Hepatocyte (in vitro differentiated cells): ENCODE data around the gene COPE. TPM values are rescaled to one million over a fixed set of nuclear protein-coding genes. Genes with fewer than 3 reads are reported as not detected.

Experiments used
- DNase-seq: peaks from one replicate; pipeline ENCODE4 v3.0.0-alpha.2; 2016; ENCODE audit warnings: low spot score
- H2AFZ ChIP-seq: fragments of 200-600 bp; sonication (generic); 2 replicates; pipeline ENCODE4 v1.6.0; 2016; ENCODE audit warnings: antibody characterized with exemption, mild to moderate bottlenecking
- H3K27ac ChIP-seq: fragments of 200-600 bp; sonication (generic); 2 replicates; pipeline ENCODE4 v1.5.1; 2016; ENCODE audit warnings: mild to moderate bottlenecking
- H3K27me3 ChIP-seq: fragments of 200-600 bp; sonication (generic); 2 replicates; pipeline ENCODE4 v1.6.1; 2016
- H3K36me3 ChIP-seq: fragments of 200-600 bp; sonication (generic); replicated peaks from 2 replicates; pipeline ENCODE4 v1.5.1; 2016; ENCODE audit warnings: low read depth; ENCODE audit not compliant: insufficient read depth
- H3K4me1 ChIP-seq: fragments of 200-600 bp; sonication (generic); 2 replicates; pipeline ENCODE4 v1.5.1; 2016; ENCODE audit warnings: mild to moderate bottlenecking, moderate library complexity; ENCODE audit not compliant: insufficient read depth
- H3K4me2 ChIP-seq: fragments of 200-600 bp; sonication (generic); 2 replicates; pipeline ENCODE4 v1.6.0; 2016
- H3K4me3 ChIP-seq: fragments of 200-600 bp; sonication (generic); 2 replicates; pipeline ENCODE4 v1.5.1; 2016; ENCODE audit warnings: mild to moderate bottlenecking
- H3K79me2 ChIP-seq: fragments of 200-600 bp; sonication (generic); 2 replicates; pipeline ENCODE4 v1.6.0; 2017; ENCODE audit warnings: mild to moderate bottlenecking
- H3K9me2 ChIP-seq: fragments of 200-600 bp; sonication (generic); replicated peaks from 2 replicates; pipeline ENCODE4 v1.6.0; 2017; ENCODE audit warnings: mild to moderate bottlenecking; ENCODE audit not compliant: insufficient read depth
- H3K9me3 ChIP-seq: fragments of 200-600 bp; sonication (generic); 2 replicates; pipeline ENCODE4 v1.5.1; 2016; ENCODE audit warnings: low read depth, mild to moderate bottlenecking
- H4K20me1 ChIP-seq: fragments of 200-600 bp; sonication (generic); 2 replicates; pipeline ENCODE4 v1.6.0; 2016; ENCODE audit warnings: mild to moderate bottlenecking; ENCODE audit not compliant: insufficient read depth, poor library complexity, severe bottlenecking
- CTCF ChIP-seq: fragments of 200-600 bp; sonication (generic); IDR thresholded peaks from 2 replicates; pipeline ENCODE4 v1.5.1; 2016; ENCODE audit warnings: antibody characterized with exemption, mild to moderate bottlenecking; ENCODE audit not compliant: poor library complexity
- EZH2 ChIP-seq: fragments of 200-600 bp; sonication (generic); IDR thresholded peaks from 2 replicates; pipeline ENCODE4 v1.6.1; 2016; ENCODE audit warnings: antibody characterized with exemption, mild to moderate bottlenecking, borderline replicate concordance
- EZH2phosphoT487 ChIP-seq: fragments of 200-600 bp; sonication (generic); IDR thresholded peaks from one replicate; pipeline ENCODE4 v1.6.1; 2018; ENCODE audit warnings: antibody characterized with exemption, mild to moderate bottlenecking, low read depth, moderate library complexity; ENCODE audit not compliant: unreplicated experiment, severe bottlenecking
- WGBS: methylation state at CpG from one replicate; pipeline ENCODE4 v1.1.6; 2016; ENCODE audit warnings: low lambda C conversion rate; ENCODE audit errors: missing lambda C conversion rate; 5-methylcytosine and 5-hydroxymethylcytosine counted together
- polyA plus RNA-seq: library from polyadenylated mRNA; unstranded; fragments of >200 nt; fragmentation: Nextera tagmentation; extraction: Ambion mirVana; gene quantifications from 2 replicates; pipeline ENCODE4 v1.2.1, GENCODE V29; 2016
- total RNA-seq: library from RNA; depleted of rRNA; stranded (reverse); fragments of >200 nt; gene quantifications from 2 replicates; pipeline ENCODE4 v1.2.3, GENCODE V29; 2014

COPE gene
- total and polyA plus RNA-seq, 2 experiments from 2014 or later, result 228 to 397 TPM

- peaks cover 4% of the 10 kb centered on the region for H3K27me3 ChIP-seq
- H3K9me3 ChIP-seq, result no peaks in the 10 kb centered on the region
- peaks cover 2% of the 10 kb centered on the region for H4K20me1 ChIP-seq
- WGBS, result under 1% methylated on average over 39 of the region's 72 CpGs
- no peaks in the 10 kb centered on the region for H3K36me3 ChIP-seq
- peak overlapping the region; percentile 55 for H3K4me3 ChIP-seq
- no peak overlapping the region for H3K27ac ChIP-seq
- TF ChIP-seq EZH2phosphoT487, result no peak
- peak; percentile 43 for TF ChIP-seq CTCF
- TF ChIP-seq EZH2, result no peak
- H3K4me2 ChIP-seq, result peak overlapping the region; percentile 98
- peaks cover 6% of the 10 kb centered on the region for H3K4me1 ChIP-seq
- no peaks in the 10 kb centered on the region for H3K79me2 ChIP-seq
- H2AFZ ChIP-seq, result no peak overlapping the region
- DNase-seq, result peak; percentile 50
- no peaks in the 10 kb centered on the region for H3K9me2 ChIP-seq
Measured at GRCh38 chr19:18895038-18895823, 24.0 kb downstream of the COPE start.

DNA sequence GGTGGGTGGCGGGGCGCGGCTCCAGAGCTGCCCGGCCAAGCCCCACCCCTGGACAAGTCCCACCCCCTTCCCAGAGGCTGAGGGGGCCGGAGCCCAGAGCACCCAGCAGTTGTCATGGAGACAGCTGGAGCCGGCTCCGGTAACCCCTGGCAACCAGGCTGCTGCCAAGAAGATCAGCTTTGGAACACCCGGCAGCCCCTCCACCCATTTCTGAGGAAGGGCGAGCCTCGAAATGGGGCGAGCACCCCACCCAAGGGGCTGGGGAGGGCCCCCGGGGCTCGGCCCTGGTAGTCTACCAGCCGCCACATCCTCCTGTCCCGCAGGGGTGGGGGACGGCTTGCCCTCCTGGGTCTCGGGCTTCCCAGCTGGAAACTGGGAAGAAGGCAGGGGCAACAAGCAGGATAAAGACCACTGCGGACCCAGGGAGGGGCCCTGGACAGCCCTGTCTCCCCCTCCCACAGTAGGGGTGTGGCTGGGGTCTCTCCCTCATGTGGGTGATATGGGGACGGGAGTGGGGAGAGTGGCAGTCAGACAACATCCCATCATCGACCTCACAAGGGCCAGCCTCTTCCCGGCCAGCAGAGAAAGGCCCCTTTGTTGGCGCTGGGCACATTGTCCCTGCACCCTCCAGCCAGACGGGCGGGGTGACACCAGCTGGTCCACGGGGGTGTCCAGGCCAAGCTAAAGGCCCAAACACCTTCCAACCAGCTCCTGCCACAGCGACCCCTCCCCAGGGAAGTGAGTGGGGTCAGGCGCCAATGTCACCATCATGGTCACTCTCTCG is 24.7 kb downstream of the COPE start:
- H2AFZ ChIP-seq, result no peak overlapping the region

DNA sequence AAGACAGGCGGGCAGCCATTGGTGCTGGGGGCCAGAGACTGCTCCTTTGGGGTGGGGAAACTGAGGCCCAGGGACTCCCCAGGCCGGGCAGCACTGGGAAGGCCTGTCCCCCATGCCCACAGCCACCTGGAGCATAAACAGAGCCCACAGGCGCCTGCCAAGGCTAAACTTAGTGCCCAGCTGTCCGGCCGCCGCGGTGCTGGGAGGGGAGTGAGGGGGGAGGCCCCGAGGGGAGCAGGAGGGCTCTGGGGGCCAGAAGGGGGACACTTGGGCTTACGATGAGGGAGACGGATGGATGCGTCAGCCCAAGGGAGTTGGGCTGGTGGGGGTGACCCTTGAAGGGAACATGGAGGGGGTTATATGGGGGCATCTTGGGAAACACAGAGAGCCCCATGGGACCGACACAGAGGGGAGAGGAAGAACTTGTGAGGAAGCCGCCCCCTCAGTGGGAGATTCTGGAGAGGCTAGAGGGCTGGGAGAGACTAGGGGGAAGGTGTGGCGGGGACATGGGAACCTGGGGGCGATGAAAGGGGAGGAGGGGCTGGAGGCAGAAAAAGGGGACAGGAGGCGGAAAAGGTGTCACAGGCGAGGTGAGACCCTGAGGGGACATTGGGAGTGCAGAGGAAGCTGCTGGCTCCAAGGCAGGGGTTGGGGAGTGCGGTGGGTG is 25.5 kb downstream of the COPE start:
- no peak for TF ChIP-seq EZH2phosphoT487
- no peak for TF ChIP-seq CTCF
- TF ChIP-seq EZH2, result no peak
- H3K4me3 ChIP-seq, result no peak overlapping the region
- H2AFZ ChIP-seq, result no peak overlapping the region
- peaks cover 6% of the 10 kb centered on the region for H3K4me1 ChIP-seq
- 87% methylated on average over 9 of the region's 18 CpGs for WGBS
- peaks cover 4% of the 10 kb centered on the region for H3K27me3 ChIP-seq
- H3K9me3 ChIP-seq, result no peaks in the 10 kb centered on the region
- H3K79me2 ChIP-seq, result no peaks in the 10 kb centered on the region
- peak overlapping the region; percentile 98 for H3K4me2 ChIP-seq
- no peak for DNase-seq
- H3K9me2 ChIP-seq, result no peaks in the 10 kb centered on the region
- no peak overlapping the region for H3K27ac ChIP-seq
- H4K20me1 ChIP-seq, result peaks cover 2% of the 10 kb centered on the region
- H3K36me3 ChIP-seq, result no peaks in the 10 kb centered on the region

More for the DNA sequence above, 24.7 kb downstream of the COPE start:
- Histone ChIP-seq H3K27ac (no peak overlapping the region), H3K4me2 (peak overlapping the region; percentile 98), H4K20me1 (peaks cover 2% of the 10 kb centered on the region), H3K9me2 (no peaks in the 10 kb centered on the region), H3K36me3 (no peaks in the 10 kb centered on the region), H3K4me3 (no peak overlapping the region), H3K27me3 (peaks cover 4% of the 10 kb centered on the region), H3K79me2 (no peaks in the 10 kb centered on the region), H3K9me3 (no peaks in the 10 kb centered on the region), H3K4me1 (peaks cover 6% of the 10 kb centered on the region)
- TF ChIP-seq EZH2phosphoT487, result no peak
- no peak for TF ChIP-seq CTCF
- TF ChIP-seq EZH2, result no peak
- DNase-seq, result peak; percentile 59
- 34% methylated on average over 21 of the region's 28 CpGs for WGBS
